Fibroblast of mammary gland (primary cell): ENCODE data around the gene RAB43.

Experiments
- DNase-seq: peaks from one replicate; pipeline ENCODE4 v3.0.0-alpha.2; 2010; ENCODE audit warnings: low read depth
- H3K4me3 ChIP-seq: 2 replicates; pipeline ENCODE4 v1.5.1; 2011; ENCODE audit warnings: low read depth, mild to moderate bottlenecking, low read length, moderate library complexity; ENCODE audit not compliant: control insufficient read depth
- TF ChIP-seq, protein P1 (sequence below): conservative IDR thresholded peaks from 2 replicates; pipeline ENCODE4 v1.5.1; 2011; ENCODE audit warnings: low read depth, low read length, inconsistent platforms; ENCODE audit not compliant: control insufficient read depth, insufficient read depth

The RAB43 gene

DNA sequence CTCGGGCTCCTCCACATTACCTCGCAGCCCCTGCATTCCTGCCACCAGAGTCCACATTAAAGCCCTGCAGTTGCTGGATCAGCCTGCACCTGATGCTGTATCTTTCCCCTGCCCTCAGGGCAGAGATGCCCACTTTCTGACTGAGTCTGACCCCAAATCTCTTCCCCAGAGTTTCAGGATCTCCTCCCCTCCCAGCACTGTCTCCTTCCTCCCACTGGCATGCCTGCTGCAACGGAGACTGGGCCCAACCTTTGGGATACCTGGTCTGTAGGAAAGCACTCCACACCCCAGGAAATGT, 81.6 kb downstream of the RAB43 start:
- H3K4me3 ChIP-seq = no peak overlapping the region
- no peak for DNase-seq
- TF ChIP-seq, protein P1, sequence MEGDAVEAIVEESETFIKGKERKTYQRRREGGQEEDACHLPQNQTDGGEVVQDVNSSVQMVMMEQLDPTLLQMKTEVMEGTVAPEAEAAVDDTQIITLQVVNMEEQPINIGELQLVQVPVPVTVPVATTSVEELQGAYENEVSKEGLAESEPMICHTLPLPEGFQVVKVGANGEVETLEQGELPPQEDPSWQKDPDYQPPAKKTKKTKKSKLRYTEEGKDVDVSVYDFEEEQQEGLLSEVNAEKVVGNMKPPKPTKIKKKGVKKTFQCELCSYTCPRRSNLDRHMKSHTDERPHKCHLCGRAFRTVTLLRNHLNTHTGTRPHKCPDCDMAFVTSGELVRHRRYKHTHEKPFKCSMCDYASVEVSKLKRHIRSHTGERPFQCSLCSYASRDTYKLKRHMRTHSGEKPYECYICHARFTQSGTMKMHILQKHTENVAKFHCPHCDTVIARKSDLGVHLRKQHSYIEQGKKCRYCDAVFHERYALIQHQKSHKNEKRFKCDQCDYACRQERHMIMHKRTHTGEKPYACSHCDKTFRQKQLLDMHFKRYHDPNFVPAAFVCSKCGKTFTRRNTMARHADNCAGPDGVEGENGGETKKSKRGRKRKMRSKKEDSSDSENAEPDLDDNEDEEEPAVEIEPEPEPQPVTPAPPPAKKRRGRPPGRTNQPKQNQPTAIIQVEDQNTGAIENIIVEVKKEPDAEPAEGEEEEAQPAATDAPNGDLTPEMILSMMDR = no peak

- TF ChIP-seq, protein P1 = no peak
- no peak for DNase-seq
- H3K4me3 ChIP-seq = no peak overlapping the region
Observed at GRCh38 chr3:129039271-129040038, 82.1 kb downstream of the RAB43 start.

- H3K4me3 ChIP-seq = no peak overlapping the region
- DNase-seq = no peak
- TF ChIP-seq, protein P1 = no peak
Observed at GRCh38 chr3:129038121-129038855, 83.3 kb downstream of the RAB43 start.
